KMS-11 (cell line): ENCODE results near the gene USP17L15.
"Not testable (repeated sequence)": the region's sequence is repeated elsewhere in the genome, so short reads cannot be mapped to it uniquely, and the experiment has no call there.

Experiments
- H2AFZ ChIP-seq: fragments of 200-600 bp; sonication (generic); 2 replicates; pipeline ENCODE4 v1.6.1; 2016; ENCODE audit warnings: antibody characterized with exemption, mixed run types, low read depth
- H3K27ac ChIP-seq: fragments of 200-600 bp; sonication (generic); 2 replicates; pipeline ENCODE4 v1.6.1; 2016; ENCODE audit warnings: mild to moderate bottlenecking, mixed run types
- H3K27me3 ChIP-seq: fragments of 200-600 bp; sonication (generic); 2 replicates; pipeline ENCODE4 v1.6.1; 2017; ENCODE audit warnings: mild to moderate bottlenecking, low read depth, mixed run types, moderate library complexity; ENCODE audit not compliant: insufficient read depth
- H3K36me3 ChIP-seq: fragments of 200-600 bp; sonication (generic); 2 replicates; pipeline ENCODE4 v1.6.1; 2017; ENCODE audit warnings: mild to moderate bottlenecking, mixed run types; ENCODE audit not compliant: insufficient read depth
- H3K4me1 ChIP-seq: fragments of 200-600 bp; sonication (generic); 2 replicates; pipeline ENCODE4 v1.6.1; 2016; ENCODE audit warnings: mild to moderate bottlenecking, low read depth, mixed run types; ENCODE audit not compliant: poor library complexity, severe bottlenecking
- H3K4me2 ChIP-seq: fragments of 200-600 bp; sonication (generic); 2 replicates; pipeline ENCODE4 v1.7.0; 2016; ENCODE audit warnings: mild to moderate bottlenecking, mixed run types
- H3K4me3 ChIP-seq: fragments of 200-600 bp; sonication (generic); IDR thresholded peaks from 2 replicates; pipeline ENCODE4 v1.6.1; 2017; ENCODE audit warnings: low read depth, low read length, mixed read lengths; ENCODE audit not compliant: insufficient read depth
- H3K79me2 ChIP-seq: fragments of 200-600 bp; sonication (generic); 2 replicates; pipeline ENCODE4 v1.6.1; 2016; ENCODE audit warnings: low read depth, mixed run types; ENCODE audit not compliant: insufficient read depth
- H3K9ac ChIP-seq: fragments of 200-600 bp; sonication (generic); 2 replicates; pipeline ENCODE4 v1.6.1; 2016; ENCODE audit warnings: mild to moderate bottlenecking, mixed run types
- H4K20me1 ChIP-seq: fragments of 200-600 bp; sonication (generic); 2 replicates; pipeline ENCODE4 v1.6.1; 2016; ENCODE audit warnings: mild to moderate bottlenecking, mixed run types; ENCODE audit not compliant: insufficient read depth

USP17L15 gene, protein sequence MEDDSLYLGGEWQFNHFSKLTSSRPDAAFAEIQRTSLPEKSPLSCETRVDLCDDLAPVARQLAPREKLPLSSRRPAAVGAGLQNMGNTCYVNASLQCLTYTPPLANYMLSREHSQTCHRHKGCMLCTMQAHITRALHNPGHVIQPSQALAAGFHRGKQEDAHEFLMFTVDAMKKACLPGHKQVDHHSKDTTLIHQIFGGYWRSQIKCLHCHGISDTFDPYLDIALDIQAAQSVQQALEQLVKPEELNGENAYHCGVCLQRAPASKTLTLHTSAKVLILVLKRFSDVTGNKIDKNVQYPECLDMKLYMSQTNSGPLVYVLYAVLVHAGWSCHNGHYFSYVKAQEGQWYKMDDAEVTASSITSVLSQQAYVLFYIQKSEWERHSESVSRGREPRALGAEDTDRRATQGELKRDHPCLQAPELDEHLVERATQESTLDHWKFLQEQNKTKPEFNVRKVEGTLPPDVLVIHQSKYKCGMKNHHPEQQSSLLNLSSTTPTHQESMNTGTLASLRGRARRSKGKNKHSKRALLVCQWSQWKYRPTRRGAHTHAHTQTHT

GRCh38 chr4:9234085-9234484, at the start of gene USP17L15:
USP17L15 (plus strand) TSS chr4:9234385; CDS start chr4:9234385, 0 bp downstream.
- not testable (repeated sequence) for H3K4me1 ChIP-seq, H3K79me2 ChIP-seq, H3K4me3 ChIP-seq, H3K9ac ChIP-seq, H3K4me2 ChIP-seq, H2AFZ ChIP-seq, H4K20me1 ChIP-seq, H3K27ac ChIP-seq, H3K36me3 ChIP-seq, H3K27me3 ChIP-seq

DNA sequence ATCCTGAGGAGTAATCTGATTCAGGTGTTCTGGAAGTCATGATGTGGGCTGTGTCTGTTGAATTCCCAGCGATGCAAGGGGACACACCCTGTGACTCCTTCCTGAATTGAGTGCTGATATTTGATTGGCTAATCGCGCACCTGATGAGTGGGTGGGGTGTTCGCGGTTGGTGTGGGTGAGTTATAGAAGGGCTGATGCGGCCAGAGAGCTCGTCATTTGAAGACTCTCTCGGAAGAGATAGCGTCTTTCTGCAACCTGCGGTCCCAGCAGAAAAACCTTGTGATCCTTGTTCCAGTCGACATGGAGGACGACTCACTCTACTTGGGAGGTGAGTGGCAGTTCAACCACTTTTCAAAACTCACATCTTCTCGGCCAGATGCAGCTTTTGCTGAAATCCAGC, 23.8 kb upstream of the USP17L15 start, which contains the start of gene USP17L10:
Gene USP17L10, plus strand, starts transcription at position 301 of the 400 bp plus-strand sequence. Its CDS starts 0 bp downstream, at position 301.
- H3K79me2 ChIP-seq, H3K4me3 ChIP-seq, H3K4me2 ChIP-seq, H3K27ac ChIP-seq, H3K4me1 ChIP-seq, H4K20me1 ChIP-seq, H3K27me3 ChIP-seq, H3K36me3 ChIP-seq, H3K9ac ChIP-seq, H2AFZ ChIP-seq: not testable (repeated sequence)

DNA sequence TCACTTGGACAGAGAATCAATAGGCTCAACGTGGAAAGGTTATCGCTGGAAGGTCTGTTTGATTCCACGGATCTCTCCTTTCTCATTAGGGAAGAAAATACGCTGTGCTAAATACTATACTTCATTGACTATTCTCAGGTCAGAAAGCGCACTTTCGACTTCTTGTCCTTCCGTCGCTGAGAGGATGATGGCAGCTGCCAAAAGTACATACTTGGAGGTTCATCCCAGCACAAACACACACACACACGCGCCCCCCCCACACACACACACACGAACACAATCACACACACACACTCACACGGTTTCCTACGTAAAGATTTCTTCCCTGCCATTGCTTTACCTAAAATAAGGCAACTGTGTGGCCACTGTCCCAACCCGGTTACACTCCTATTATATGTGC, 19.5 kb upstream of the USP17L15 start:
- not testable (repeated sequence) for H2AFZ ChIP-seq, H3K4me1 ChIP-seq, H4K20me1 ChIP-seq, H3K4me2 ChIP-seq, H3K36me3 ChIP-seq, H3K27ac ChIP-seq, H3K27me3 ChIP-seq, H3K9ac ChIP-seq, H3K4me3 ChIP-seq, H3K79me2 ChIP-seq

GRCh38 chr4:9215105-9215504, 19.1 kb upstream of the USP17L15 start, which contains the start of gene USP17L11:
USP17L11 (plus strand) TSS chr4:9215405; CDS start chr4:9215405, 0 bp downstream.
- H3K9ac ChIP-seq, H4K20me1 ChIP-seq, H3K4me1 ChIP-seq, H3K27me3 ChIP-seq, H3K4me2 ChIP-seq, H2AFZ ChIP-seq, H3K36me3 ChIP-seq, H3K4me3 ChIP-seq, H3K79me2 ChIP-seq, H3K27ac ChIP-seq: not testable (repeated sequence)

GRCh38 chr4:9219852-9220251, 14.3 kb upstream of the USP17L15 start, which contains the start of gene USP17L12:
USP17L12 (plus strand) TSS chr4:9220152; CDS start chr4:9220152, 0 bp downstream.
- H4K20me1 ChIP-seq, H3K4me3 ChIP-seq: not testable (repeated sequence)

GRCh38 chr4:9224596-9224995, 9.6 kb upstream of the USP17L15 start, which contains the start of gene USP17L13:
USP17L13 (plus strand) TSS chr4:9224896; CDS start chr4:9224896, 0 bp downstream.
- H4K20me1 ChIP-seq, H3K4me3 ChIP-seq, H3K9ac ChIP-seq: not testable (repeated sequence)

More at GRCh38 chr4:9219852-9220251, 14.3 kb upstream of the USP17L15 start, which contains the start of gene USP17L12:
- H3K79me2 ChIP-seq, H2AFZ ChIP-seq, H3K9ac ChIP-seq, H3K27ac ChIP-seq, H3K4me1 ChIP-seq, H3K36me3 ChIP-seq, H3K4me2 ChIP-seq, H3K27me3 ChIP-seq: not testable (repeated sequence)

GRCh38 chr4:9230249-9230648, 3.9 kb upstream of the USP17L15 start:
- H2AFZ ChIP-seq, H3K4me1 ChIP-seq, H3K4me2 ChIP-seq, H4K20me1 ChIP-seq, H3K9ac ChIP-seq, H3K79me2 ChIP-seq, H3K27ac ChIP-seq, H3K27me3 ChIP-seq, H3K4me3 ChIP-seq, H3K36me3 ChIP-seq: not testable (repeated sequence)

More at GRCh38 chr4:9224596-9224995, 9.6 kb upstream of the USP17L15 start, which contains the start of gene USP17L13:
- not testable (repeated sequence) for H3K27ac ChIP-seq, H3K79me2 ChIP-seq, H3K4me2 ChIP-seq, H2AFZ ChIP-seq, H3K36me3 ChIP-seq, H3K4me1 ChIP-seq, H3K27me3 ChIP-seq

- H3K79me2 ChIP-seq, H3K4me2 ChIP-seq, H2AFZ ChIP-seq, H3K27me3 ChIP-seq, H4K20me1 ChIP-seq, H3K27ac ChIP-seq, H3K4me1 ChIP-seq, H3K4me3 ChIP-seq, H3K36me3 ChIP-seq, H3K9ac ChIP-seq: not testable (repeated sequence)
Observed at GRCh38 chr4:9238461-9238860, 4.3 kb downstream of the USP17L15 start.

DNA sequence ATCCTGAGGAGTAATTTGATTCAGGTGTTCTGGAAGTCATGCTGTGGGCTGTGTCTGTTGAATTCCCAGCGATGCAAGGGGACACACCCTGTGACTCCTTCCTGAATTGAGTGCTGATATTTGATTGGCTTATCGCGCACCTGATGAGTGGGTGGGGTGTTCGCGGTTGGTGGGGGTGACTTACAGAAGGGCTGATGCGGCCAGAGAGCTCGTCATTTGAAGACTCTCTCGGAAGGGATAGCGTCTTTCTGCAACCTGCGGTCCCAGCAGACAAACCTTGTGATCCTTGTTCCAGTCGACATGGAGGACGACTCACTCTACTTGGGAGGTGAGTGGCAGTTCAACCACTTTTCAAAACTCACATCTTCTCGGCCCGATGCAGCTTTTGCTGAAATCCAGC, 9.4 kb downstream of the USP17L15 start, which contains the start of gene USP17L17:
Gene USP17L17, plus strand, starts transcription at position 301 of the 400 bp plus-strand sequence. Its CDS starts 0 bp downstream, at position 301.
- not testable (repeated sequence) for H3K4me1 ChIP-seq, H3K27me3 ChIP-seq, H3K79me2 ChIP-seq, H3K4me3 ChIP-seq, H3K4me2 ChIP-seq, H3K9ac ChIP-seq, H2AFZ ChIP-seq, H3K27ac ChIP-seq, H4K20me1 ChIP-seq, H3K36me3 ChIP-seq
